Measurements from ENCODE around the gene POLE.

DNA sequence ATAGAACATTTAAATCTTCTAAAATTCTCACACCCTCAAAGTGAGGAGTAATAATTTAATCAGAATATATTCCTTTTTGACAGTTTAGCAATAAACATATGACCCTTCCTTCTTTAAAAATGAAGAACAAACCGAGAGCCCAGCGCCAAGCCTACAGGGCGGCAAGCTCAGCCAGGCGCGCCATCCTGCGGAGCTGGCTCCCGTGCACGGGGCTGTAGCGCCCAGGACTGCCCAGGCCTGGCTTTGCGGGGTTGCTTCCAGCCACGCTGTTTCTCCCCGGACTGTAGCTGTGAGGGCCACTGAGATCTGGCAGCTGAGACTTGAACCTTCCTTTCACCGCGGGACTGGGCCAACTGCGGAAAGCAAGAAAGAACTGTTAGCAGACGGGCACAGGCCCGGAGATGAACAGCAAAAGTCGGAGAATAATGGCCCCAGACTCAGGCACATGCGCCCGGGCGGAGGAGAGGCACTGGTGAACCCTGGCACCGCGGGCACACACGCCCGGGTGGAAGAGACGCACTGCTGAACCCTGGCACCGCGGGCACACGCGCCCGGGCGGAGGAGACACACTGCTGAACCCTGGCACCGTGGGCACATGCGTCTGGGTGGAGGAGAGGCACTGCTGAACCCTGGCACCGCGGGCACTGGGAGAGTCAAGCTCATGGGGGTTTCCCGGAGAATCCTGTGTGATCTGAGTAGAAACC lies 40.1 kb upstream of the POLE start:
- TF ChIP-seq POLR2AphosphoS5 (IDR thresholded peaks at IDR 0.05; ENCODE audit: insufficient read depth in 1 of 2, low read depth in 1 of 2) = no peak
- TF ChIP-seq, protein P1, sequence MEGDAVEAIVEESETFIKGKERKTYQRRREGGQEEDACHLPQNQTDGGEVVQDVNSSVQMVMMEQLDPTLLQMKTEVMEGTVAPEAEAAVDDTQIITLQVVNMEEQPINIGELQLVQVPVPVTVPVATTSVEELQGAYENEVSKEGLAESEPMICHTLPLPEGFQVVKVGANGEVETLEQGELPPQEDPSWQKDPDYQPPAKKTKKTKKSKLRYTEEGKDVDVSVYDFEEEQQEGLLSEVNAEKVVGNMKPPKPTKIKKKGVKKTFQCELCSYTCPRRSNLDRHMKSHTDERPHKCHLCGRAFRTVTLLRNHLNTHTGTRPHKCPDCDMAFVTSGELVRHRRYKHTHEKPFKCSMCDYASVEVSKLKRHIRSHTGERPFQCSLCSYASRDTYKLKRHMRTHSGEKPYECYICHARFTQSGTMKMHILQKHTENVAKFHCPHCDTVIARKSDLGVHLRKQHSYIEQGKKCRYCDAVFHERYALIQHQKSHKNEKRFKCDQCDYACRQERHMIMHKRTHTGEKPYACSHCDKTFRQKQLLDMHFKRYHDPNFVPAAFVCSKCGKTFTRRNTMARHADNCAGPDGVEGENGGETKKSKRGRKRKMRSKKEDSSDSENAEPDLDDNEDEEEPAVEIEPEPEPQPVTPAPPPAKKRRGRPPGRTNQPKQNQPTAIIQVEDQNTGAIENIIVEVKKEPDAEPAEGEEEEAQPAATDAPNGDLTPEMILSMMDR (IDR thresholded peaks at IDR 0.05) = no peak

All from vagina (tissue), 2 donors.